HG02642 (cell line): ENCODE measurements around the gene TRAFD1.
"Not testable (repeated sequence)": the region's sequence is repeated elsewhere in the genome, so short reads cannot be mapped to it uniquely, and the experiment has no call there.

ENCODE experiments used
- ATAC-seq: cut with Tn5 transposase; IDR thresholded peaks from one replicate; pipeline ENCODE4 v1.9.1; 2021; ENCODE audit warnings: mild to moderate bottlenecking; ENCODE audit not compliant: unreplicated experiment, poor library complexity

Gene TRAFD1

DNA sequence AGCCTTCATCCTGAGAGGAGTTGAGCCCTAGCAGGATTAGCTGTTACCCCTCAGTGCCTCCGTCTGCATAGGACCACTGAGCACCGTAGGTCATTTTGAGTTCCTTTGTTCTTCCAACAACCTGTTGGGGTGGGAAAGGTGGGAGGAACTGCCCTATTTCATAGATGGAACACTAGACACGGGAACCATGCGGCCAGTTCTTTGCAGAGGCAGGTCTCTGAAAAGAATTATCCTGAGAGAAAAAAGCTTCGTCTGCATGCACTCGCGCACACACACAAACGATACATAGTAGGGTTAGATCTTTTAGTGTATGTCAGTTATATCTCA lies 28.5 kb downstream of the TRAFD1 start:
- ATAC-seq, result no peak

DNA sequence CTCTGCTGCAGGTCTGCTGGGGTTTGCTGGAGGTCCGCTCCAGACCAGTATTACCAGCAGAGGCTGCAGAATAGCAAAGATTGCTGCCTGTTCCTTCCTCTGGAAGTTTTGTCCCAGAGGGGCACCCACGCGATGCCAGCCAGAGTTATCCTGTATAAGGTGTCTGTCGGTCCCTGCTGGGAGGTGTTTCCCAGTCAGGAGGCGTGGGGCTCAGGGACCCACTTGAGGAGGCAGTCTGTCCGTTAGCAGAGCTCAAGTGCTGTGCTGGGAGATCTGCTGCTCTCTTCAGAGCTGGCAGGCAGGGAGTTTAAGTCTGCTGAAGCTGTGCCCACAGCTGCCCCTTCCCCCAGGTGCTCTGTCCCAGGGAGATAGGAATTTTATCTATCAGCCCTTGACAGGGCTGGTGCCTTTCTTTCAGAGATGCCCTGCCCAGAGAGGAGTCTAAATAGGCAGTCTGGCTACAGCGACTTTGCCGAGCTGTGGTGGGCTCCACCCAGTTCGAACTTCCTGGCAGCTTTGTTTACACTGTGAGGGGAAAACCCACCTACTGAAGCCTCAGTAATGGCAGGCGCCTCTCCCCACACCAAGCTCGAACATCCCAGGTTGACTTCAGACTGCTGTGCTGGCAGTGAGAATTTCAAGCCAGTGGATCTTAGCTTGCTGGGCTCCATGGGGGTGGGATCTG lies 33.2 kb downstream of the TRAFD1 start:
- not testable (repeated sequence) for ATAC-seq

DNA sequence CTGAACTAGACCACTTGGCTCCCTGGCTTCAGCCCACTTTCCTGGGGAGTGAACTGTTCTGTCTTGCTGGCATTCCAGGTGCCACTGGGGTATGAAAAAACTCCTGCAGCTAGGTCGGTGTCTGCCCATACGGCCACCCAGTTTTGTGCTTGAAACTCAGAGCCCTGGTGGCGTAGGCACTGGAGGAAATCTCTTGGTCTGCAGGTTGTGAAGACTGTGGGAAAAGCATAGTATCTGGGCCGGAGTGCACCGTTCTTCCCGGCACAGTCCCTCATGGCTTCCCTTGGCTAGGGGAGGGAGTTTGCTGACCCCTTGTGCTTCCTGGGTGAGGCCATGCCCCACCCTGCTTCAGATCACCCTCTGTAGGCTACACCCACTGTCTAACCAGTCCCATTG lies 33.8 kb downstream of the TRAFD1 start:
- no peak for ATAC-seq

DNA sequence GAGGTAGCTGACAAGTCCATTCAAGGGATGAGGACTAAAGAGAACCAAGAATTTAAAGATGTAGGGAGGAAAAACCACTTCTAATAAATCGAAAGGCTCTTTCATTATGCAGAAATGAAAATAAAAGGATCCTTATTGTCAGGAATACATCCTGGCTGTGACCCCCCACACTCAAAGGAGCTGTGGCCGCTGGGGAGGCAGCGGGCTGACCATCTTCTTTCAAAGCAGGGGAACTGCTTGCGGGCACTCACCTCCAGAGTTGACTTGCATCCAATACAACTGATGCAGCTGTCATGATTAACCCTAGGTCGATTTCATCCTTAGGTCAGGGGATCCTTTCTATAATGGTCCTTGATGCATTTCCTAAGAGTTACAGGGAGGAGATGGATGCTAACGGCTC lies 35.3 kb downstream of the TRAFD1 start:
- ATAC-seq, result no peak

DNA sequence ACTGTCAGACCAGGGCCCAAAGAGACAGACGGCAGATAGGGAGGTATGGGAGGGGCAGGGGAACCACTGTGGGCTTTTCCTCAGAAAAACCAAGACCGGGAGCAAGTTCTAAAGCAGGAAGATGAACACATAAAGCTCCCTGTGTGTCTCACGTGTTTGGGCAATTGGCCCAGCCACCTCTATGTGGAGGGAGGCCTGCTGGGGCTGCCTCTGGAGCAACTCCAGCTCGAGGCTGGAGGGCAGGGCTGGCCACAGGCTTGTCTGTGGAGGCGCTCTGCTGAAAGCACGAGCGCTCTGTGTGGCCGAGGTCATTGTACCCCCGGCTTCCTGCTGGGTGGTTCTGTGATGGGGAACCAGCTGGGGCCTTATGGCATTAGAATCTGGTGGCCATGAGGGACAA lies 36.4 kb downstream of the TRAFD1 start:
- ATAC-seq, result no peak

DNA sequence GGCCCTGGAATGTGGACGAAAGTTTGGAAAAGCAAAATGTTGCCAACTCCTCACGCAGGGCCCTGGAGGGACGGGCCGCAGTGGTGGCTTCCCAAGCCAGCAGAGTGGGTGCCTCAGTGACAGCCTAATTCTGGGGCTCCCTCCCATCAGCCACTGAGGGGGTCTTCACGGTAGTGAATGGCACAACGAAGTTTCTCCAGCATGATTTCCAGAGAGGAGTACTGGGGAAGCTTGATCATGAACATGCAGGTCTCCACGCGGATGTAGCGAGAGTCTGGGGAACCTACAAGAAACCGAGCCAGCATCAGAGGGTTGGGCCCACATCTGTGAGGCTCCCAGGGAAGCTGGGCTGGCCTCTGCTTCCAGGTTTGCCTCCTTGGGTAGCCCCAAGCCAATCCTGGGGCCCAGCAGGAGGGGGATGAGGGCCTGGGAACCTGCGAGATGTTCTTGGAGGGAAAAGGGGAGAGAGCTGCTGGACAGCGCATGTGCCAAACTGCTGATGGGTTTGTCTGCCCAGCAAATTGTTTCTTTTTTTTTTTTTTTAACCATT lies 37.0 kb downstream of the TRAFD1 start:
- no peak for ATAC-seq

DNA sequence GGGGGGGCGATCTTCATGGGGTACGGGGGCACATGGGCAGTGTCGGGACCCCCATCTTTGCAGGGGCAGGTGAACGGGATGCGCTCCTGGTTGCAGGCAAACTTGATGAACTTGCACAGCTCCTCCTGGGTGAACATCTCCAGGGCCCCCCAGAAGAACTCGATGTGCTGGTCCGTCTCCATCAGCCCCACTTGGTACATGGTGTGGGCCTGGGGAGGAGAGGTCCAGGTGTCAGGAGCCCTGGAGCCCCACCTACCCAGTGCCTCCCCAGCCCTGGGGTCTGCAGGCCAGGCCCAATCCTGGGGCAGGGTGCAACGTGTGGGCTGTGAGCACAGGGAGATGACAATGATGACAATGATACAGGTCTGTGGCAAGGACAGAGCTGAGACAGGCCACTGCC lies 37.7 kb downstream of the TRAFD1 start:
- ATAC-seq, result no peak

DNA sequence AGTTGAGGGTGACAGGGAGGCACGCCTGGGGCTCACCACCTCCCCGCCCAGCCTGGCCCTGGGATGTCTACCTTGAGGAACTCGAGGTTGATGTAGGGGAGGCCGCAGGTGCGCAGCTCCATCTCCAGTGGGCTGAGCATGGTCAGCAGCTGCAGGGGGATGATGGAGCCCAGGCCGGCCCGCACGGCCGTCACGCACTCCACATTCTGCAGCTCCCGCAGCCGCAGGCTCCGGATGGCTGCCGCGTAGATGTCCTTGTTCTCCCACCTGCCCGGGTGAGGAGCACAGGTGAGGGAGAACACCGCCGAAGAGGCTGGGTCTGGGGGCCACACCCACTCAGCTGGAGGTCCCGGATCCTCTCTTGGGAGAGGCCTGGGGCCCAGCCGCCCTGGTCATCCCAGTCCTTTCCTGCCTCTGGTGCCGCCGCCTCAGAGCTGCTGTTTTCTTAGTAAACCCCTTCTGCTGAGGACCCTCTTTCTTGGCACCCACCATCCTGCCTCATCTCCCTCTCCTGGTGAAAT lies 38.2 kb downstream of the TRAFD1 start:
- no peak for ATAC-seq

DNA sequence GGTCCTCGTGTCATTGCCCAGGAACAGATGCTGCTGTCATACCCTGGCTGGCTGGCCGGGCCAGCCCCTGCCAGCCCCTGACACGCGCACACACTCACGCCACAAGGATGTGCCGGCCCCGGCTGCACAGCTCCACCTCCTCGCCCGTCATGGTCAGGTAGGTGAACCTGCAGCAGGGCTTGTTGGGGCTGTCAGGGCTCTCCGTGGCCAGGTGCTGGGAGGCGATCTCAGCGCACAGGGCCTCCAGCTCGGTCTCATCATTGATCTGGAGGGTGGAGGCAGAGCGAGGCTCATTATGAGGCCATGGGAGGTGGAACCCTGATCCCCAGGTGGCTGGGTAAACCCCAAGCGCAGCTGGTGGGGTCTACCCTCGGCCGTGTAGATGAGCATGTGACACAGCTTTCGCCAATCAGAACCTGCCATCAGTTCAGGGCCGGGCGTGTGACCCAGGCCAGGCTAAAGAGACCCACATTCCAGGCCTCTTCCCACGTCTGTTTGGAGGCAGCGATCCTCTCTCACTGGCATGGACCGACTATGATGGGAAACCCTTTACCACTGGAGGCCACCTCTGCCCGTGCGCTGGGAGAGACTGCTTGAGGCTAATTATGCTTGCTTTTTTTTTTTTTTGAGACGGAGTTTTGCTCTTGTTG lies 38.8 kb downstream of the TRAFD1 start:
- ATAC-seq, result no peak

DNA sequence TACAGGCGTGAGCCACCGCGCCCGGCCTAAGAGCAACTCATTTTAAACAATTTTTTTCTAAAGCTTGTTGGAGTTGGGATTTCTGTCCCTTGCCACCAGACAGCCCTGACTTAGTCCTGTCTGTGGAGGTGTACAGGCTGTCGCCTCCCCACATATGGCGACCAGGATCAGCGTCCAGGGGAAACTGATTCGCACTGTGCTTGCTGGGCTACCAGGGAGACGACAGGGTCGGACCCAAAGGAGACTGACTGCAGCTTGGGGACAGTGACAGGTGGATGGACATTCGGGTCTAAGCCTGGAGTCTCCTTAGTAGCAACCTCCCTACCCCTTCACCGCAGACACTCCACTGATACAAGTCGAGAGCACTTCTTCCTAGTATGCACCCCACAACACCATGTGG lies 40.3 kb downstream of the TRAFD1 start:
- ATAC-seq, result no peak

DNA sequence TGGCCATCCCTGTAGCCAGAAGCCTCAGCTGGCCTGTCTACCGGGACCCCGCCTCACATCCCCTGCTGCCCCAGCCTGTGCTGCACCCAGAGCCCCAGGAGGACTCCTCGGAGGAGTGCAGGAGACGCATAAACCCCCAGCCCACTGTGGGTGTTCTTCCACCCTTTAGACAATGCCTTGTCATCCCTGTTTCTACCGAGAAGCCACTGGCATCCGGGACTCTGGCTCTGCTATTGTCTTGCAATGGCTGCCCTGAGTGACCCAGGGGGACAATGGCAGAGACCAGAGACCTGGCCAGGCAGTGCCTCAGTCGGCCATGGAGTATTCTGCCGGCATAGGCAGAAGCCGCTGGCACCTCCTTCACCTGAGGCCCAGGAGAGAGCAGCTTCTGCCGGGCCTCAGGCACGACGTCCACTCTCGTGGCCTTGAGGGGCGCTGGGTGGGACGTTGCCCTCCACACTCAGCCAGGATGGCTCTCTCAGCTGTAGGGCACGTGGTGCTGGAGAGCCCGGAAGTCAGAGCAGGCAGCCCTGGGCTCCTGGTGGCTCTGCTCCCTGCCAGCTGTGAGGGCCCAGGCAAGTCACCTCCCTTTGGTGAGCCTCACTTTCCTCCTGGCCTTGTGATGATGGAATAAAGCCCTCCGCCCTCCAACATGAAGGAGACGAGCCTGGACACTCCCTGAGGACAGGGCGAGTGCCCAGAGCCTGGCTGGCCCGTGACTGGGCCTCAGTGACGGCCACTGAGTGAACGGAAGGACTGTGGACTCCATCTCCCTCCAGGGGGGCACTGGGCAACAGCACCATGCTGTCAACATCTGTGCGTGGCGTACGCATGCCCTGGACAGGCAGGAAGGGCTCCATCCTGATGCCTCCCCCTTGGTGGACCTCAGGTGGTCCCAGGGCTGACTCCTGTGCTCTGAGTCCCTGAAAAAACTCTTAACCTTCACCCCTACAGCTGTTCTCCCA lies 41.0 kb downstream of the TRAFD1 start:
- ATAC-seq, result no peak

DNA sequence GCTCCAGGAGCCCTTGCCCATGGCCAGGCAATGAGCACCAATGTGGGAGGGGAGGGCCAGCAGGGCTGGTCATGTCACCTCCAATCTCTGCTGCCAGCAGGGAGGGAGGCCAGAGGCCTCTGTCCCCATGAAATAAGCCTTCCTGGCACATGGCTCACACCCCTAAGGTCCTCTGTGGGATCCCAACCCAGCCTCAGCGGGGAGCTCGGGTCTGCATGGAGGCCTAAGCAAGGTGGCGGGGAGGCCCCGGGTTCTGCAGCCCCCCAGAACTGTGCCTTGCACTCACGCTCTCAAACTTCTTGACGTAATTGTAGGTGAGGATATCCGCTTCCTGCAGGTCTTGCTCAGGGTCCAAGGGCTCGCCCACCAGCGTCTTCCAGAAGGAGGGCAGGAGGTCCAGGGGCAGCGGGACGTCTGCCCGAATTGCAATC lies 41.7 kb downstream of the TRAFD1 start:
- ATAC-seq, result no peak

DNA sequence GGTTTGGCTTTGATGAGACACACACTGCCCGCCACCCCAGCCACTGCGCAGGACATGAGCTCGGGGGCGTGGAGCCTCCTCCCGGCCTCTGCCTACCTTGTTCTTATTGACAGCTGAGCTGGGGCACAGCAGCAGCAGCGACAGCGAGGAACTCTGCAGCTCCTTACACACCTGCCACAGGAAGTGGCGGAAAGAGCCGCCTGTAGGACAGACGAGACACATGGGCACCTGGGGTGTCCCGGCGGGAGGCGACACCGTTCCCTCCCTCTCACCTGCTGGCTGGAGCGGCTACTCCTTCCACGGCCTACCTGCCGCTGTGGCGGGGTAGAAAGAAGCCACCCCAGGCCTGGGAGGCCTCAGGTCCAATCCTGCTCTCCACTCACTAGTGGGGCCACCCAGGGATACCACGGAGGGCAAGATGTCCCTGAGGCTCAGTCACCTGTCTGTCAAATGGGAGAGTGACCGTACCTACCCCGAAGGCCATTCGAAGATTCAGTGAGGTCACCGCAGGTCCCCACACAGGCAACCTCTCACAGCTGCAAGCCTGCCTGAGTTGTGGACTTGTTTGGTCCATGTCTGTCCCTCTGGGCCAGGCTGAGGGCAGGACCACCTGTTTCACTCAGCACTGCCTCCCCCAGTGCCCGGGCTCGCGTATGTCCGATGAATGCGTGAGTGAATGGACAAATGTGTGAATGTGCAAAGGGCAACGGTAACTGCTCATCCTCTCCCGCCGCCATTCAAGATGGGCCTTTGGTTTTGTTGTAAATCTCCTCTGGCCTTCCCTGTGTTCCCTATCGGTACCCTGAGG lies 42.6 kb downstream of the TRAFD1 start:
- ATAC-seq, result no peak

DNA sequence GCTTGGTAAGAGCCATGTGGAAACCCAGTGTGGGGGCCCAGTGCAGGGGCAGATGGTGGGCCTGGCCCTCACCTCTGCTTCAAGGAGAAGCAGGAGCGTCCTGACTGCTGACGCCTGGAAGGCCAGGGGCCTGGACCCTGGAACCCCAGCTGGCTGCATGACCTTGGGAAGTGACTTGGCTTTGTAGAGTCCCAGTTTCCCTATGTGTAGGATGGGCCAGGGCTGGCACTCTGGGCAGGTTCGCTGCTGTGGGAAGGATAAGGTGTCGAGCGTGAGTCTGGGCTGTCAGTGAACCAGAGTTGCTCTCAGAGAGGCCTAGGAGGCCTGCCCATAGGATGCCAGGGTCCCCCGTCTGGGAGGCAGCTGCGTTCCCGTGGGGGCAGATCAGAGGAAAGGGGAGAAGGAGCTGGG lies 43.2 kb downstream of the TRAFD1 start:
- ATAC-seq, result no peak

DNA sequence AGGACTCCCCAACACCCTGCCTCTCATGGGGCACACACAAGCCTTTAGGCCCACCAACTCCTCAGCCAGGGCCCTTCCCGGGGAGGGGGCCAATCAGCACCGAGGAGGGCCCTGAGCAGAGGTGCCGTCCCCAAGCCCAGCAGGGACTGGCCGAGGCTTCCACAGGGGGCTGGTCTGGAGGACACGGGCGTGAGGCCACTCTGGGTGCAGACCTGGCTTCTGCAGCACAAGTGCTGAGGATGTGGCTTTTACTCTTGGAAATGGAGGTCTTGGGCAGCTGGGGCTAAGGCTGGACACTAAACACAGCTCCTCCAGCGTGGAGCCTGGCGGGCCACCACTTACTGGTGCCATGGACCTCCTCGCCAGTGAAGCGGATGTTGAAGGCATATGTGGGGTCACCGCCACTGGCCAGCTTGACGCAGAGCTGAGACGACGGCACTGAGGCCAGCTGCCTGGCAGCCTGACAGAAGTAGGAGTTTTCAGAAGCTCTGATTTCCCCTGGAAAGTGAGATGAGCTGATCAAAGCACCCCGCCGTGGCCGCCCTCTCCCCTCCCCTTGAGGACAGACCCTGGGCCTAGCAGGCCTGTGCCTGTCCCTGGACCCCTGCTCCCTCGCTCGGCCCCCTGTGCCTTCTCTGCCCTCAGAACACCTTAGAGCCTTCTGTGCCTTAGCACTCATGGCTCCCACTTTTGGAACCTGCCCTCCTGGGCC lies 44.0 kb downstream of the TRAFD1 start:
- ATAC-seq, result no peak

DNA sequence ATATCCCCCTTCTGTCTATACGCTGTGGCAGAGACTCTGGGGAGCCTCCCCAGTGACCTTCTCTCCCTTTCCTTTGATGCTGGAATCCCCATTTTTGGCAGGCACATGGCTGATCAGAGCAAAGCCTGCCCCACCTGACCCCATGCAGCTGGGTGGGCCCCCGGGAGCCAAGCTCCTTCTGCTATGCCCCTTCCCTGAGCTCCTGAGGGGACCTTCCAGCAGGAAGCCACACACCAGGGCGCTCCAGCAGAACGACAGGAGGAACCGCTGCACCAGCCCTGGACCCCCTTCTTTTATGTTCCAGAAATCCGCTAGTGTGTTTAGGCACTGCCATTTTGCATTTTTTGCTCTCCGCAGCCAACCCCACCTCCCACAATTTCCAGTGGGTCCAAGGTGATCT lies 44.6 kb downstream of the TRAFD1 start:
- ATAC-seq, result no peak

DNA sequence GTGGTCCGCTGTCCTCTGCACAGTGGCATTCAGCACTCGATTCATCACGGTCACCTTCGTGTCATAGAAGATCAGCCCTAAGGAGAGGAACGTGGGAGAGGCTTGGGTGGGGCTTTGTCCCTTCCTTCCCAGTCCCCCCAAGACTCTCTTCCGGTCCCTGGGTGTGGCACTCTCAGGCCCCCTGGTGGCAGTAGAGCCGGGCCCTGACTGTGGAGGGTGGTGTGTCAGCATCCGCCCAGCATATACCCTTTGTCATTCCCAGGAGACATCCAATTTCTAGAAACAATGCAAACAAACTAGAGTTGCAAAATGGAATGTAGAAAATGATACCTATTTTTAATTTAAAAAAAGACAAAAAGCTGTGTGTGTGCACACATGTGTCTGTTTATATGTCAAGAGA lies 45.0 kb downstream of the TRAFD1 start:
- ATAC-seq, result no peak

DNA sequence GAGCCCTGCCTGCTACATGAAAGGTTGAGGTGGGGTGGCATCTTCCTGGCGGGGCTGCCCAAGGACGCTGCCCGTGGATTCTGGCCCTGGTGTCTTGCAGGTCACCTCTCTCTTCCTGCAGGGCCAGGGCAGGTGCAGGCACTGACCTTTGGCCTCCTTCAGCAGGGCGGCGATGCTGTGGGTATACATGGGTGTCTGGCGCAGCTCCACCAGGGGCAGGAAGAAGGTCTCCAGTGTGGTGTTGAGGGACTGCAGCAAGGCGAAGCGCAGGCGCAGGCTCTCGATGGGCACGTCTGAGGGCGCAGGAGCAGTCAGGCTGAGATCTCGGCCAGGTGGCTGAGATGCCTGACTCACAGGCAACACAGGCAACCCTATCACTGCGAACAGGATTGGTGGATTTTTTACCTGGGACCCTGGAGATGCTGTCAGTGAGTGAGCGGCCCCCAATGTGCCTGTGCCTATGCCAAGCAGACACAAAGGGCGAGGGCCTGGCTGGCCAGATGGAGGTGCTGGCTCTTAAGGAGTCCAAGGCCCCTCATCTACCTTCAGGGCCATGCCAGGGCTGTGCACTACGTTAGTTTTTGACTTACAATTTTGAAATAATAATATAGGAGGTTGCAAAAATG lies 45.7 kb downstream of the TRAFD1 start:
- ATAC-seq, result no peak
